GM21576 (cell line): ENCODE results near the gene YDJC.
"Not testable (repeated sequence)": the region's sequence is repeated elsewhere in the genome, so short reads cannot be mapped to it uniquely, and the experiment has no call there.

ENCODE experiments used
- ATAC-seq: cut with Tn5 transposase; IDR thresholded peaks from one replicate; pipeline ENCODE4 v1.9.1; 2021; ENCODE audit warnings: mild to moderate bottlenecking, moderate library complexity; ENCODE audit not compliant: unreplicated experiment

YDJC gene

DNA sequence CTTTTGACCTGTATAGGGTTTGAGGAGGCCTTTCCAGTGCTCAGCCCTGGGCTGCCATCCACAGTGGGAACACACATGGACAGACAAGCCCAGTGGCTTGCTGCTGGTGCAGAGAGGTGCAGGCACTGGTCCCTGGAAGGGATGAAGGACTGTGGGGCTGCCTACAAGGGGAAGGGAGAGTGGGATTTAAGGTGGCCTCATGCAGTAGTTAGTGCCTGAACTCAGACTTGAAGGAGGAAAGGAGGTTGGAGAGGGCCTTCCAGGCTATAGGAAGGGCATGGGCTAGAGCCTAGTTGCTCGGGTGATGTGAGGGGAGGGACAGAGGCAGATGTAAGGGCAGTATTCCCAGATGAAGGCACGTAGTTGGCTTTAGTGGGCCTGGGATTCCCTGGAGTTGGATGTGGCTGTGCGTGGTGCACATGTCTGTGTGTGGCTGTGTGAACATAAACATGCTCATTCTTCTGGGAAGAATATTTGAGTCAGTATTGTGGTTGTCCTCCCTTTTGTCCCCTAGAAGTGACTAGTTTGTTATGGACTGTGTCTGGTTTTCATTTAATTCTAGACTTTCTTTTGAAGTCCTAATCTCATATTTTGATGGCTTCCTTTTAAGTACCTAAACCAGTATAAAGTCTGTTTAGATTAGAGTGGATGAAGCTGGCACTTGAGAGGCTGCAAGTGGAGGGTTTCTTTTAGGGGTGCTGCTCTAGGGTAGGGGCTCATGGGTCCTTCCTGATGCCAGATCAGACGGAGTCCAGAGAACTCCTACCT, 18.4 kb downstream of the YDJC start:
- no peak for ATAC-seq

GRCh38 chr22:21609556-21610157, 20.2 kb downstream of the YDJC start:
- ATAC-seq = not testable (repeated sequence)

GRCh38 chr22:21606775-21607174, 23.0 kb downstream of the YDJC start:
- no peak for ATAC-seq

DNA sequence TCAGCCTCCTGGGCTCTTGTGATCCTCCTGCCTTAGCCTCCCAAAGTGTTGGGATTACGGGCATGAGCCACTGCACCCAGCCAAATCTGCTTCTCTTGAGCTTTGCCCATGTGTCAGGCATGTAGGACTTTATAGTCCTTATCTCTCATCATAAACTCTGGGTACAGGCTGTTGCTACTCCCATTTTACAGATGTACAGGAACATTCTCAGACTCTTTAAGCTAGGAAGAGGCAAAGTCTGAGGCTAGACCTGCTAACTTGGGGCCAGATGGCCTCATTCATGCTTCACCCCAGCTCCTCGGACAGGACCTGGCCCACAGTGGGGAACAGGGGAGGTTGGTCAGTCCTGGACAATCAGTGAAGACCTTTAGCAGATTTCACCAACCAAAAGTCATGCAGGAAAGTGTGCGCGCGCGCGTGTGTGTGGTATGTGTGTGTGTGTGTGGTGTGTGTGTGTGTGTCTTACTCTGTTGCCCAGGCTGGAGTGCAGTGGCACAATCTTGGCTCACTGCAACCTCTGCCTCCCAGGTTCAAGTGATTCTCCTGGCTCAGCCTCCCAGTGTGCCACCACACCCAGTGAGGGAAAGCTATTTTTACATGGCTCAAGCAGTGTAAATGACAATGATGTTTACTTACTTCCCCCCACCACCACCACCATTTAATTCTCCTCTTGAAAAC, 23.8 kb downstream of the YDJC start:
- ATAC-seq = no peak

GRCh38 chr22:21603973-21604372, 25.8 kb downstream of the YDJC start:
- ATAC-seq = no peak

- ATAC-seq = no peak
These were observed 27.2 kb downstream of the YDJC start for GRCh38 chr22:21602579-21602978.

GRCh38 chr22:21599053-21599893, 30.5 kb downstream of the YDJC start:
- ATAC-seq = no peak

DNA sequence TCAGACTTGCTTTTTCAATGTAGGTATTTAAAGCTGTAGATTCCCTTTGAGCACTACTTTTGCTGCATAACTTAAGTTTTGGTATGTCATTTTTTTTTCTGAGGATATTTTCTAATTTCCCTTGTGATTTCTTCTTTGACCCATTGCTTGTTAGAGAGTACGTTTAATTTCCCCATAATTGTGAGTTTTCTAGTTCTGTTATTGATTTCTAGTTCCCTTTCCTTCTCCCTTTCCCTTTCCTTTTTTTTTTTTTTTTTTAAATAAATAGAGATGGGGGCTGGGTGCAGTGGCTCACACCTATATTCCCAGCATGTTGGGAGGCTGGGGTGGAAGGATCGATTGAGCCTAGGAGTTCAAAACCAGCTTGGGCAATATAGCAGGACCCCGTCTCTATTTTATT, 31.5 kb downstream of the YDJC start:
- ATAC-seq = no peak

DNA sequence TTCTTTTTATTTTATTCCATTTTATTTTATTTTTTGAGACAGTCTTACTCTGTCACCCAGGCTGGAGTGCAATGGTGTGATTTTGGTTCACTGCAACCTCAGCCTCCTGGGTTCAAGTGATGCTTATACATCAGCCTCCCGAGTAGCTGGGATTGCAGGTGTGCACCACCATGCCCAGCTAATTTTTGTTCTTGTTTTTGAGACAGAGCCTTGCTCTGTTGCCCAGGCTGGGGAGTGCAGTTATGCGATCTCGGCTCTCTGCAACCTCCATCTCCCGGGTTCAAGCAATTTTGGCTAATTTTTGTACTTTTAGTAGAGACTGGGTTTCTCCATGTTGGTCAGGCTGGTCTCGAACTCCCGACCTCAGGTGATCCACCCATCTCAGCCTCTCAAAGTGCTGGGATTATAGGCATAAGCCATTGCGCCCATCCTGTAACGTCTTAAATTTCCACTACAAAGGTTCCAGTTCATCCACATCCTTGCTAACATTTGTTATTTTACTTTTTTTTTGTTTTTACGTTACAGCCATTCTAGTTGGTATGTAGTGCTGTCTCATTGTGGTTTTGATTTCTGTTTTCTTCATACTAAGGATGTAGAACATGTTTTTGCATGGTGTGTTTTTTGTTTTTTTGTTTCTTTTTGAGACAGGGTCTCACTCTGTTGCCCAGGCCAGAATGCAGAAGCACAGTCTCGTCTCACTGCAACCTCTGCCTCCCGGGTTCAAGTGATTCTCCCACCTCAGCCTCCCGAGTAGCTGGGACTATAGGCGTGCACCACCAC, 33.3 kb downstream of the YDJC start:
- not testable (repeated sequence) for ATAC-seq

GRCh38 chr22:21594865-21595452, 34.9 kb downstream of the YDJC start:
- ATAC-seq = no peak

- no peak for ATAC-seq
These were observed 36.2 kb downstream of the YDJC start for GRCh38 chr22:21593406-21594232.

- no peak for ATAC-seq
These were observed 37.4 kb downstream of the YDJC start for GRCh38 chr22:21592422-21592821.

- no peak for ATAC-seq
These were observed 38.1 kb downstream of the YDJC start for GRCh38 chr22:21591695-21592094.

GRCh38 chr22:21590809-21591641, 38.8 kb downstream of the YDJC start:
- ATAC-seq = no peak

GRCh38 chr22:21589396-21589795, 40.4 kb downstream of the YDJC start:
- ATAC-seq = no peak

DNA sequence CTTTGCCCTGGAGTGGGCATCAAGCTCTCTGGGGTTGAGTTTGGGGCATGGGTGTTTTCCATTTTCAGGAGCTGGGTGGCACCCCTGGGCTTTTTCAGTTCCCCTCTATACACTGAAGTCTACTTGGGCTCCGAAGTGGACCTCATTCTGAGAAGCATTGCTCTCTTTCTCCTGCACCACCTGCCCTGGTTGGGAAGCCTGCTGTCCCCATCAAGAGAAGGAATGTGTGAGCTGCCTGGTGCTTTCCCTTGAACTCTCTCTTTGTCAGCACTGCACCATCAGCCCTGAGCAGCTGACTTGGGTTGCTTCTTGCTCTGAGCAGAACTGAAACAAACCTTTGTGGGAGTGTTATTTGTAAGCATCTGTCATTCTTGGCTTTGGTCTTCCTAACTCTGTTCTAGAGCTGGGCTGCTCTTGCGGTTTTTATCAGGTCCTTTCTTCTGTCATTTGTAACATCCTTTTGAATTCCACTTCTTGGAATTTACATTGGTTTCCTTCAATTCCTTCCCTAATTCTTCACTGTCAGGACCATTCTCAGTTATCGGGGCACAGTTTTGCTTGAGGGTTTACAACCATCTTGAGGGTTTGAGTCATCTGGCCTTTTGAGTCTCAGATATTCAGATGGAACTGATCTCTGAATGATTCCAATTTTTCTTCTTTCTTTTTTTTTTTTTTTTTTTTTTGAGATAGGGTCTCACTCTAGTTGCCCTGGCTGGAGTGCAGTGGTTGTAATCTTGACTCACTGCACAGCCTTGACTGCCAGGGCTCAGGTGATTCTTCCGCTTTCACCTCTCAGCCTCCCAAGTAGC, 41.8 kb downstream of the YDJC start:
- ATAC-seq = peak; percentile 88

GRCh38 chr22:21585389-21585788, 44.4 kb downstream of the YDJC start:
- ATAC-seq = no peak
